Naive thymus-derived CD8-positive, alpha-beta T cell (primary cell): ENCODE measurements around the gene MICU1. TPM values are rescaled to one million over a fixed set of nuclear protein-coding genes. Genes with fewer than 3 reads are reported as not detected.
A peak's percentile ranks its signal among the peaks of the same experiment; 100 is the strongest.
"Not testable (repeated sequence)": the region's sequence is repeated elsewhere in the genome, so short reads cannot be mapped to it uniquely, and the experiment has no call there.

ENCODE experiments used
- ATAC-seq, 2 donors: fragments of 150-1000 bp; cut with Tn5 transposase in 1 of 2; sonication (Bioruptor Pico), chemical (Tn5 transposase) in 1 of 2; 1 replicate in 1 of 2; 2 replicates in 1 of 2; pipeline ENCODE4 v1.10.0; 2021; ENCODE audit warnings: mild to moderate bottlenecking in 2 of 2, moderate library complexity in 2 of 2
- POLR2A ChIA-PET: fragments of 350-600 bp; sonication (Branson Sonifier 250); formaldehyde crosslinking; loops from one replicate; lab custom pipeline; 2021; ENCODE audit warnings: antibody characterized with exemption; lab: Charles Lee
- DNase-seq, 10 donors: peaks; one replicate each; pipeline versions ENCODE4 v3.0.0 to v3.0.0-alpha.2; 2020 to 2022
- H3K27ac Mint-ChIP-seq, 10 donors: one replicate each; pipeline ENCODE4 v1.8.0; 2020 to 2022; ENCODE audit warnings: mild to moderate bottlenecking in 10 of 10, mixed read lengths in 10 of 10, moderate library complexity in 4 of 10, inconsistent platforms in 1 of 10
- H3K27me3 Mint-ChIP-seq, 5 donors: one replicate each; pipeline ENCODE4 v1.8.0; 2021 to 2022; ENCODE audit warnings: mixed read lengths in 5 of 5
- H3K36me3 Mint-ChIP-seq, 3 donors: one replicate each; pipeline ENCODE4 v1.8.0; 2020 to 2022; ENCODE audit warnings: mixed read lengths in 3 of 3, mild to moderate bottlenecking in 2 of 3, inconsistent platforms in 1 of 3
- H3K4me1 Mint-ChIP-seq, 4 donors: one replicate each; pipeline ENCODE4 v1.8.0; 2021 to 2022; ENCODE audit warnings: mixed read lengths in 4 of 4
- H3K4me3 Mint-ChIP-seq, 10 donors: one replicate each; pipeline ENCODE4 v1.8.0; 2020 to 2022; ENCODE audit warnings: mild to moderate bottlenecking in 10 of 10, mixed read lengths in 10 of 10, moderate library complexity in 6 of 10, inconsistent platforms in 1 of 10
- H3K9me3 Mint-ChIP-seq, 9 donors: one replicate each; pipeline ENCODE4 v1.8.0; 2020 to 2022; ENCODE audit warnings: mixed read lengths in 9 of 9, mild to moderate bottlenecking in 3 of 9, inconsistent platforms in 1 of 9, moderate library complexity in 1 of 9
- polyA plus RNA-seq, 3 donors: library from polyadenylated mRNA; unstranded; fragments of 300-500 nt; fragmentation: Illumina TruSeq; gene quantifications; one replicate each; pipeline ENCODE4 v1.2.3, GENCODE V29; 2021
- total RNA-seq, 8 experiments: library from RNA in 2 of 8; stranded (reverse) in 2 of 8; gene quantifications; one replicate each; pipeline ENCODE4 v1.2.3 and lab custom pipeline; 2021 to 2026

The MICU1 gene
- total and polyA plus RNA-seq, 5 experiments from 2014 or later = 20.7 to 26.4 (median 24.1) TPM

- no peak for DNase-seq
- peak in 1 of 2 donors; percentile 17 for ATAC-seq
- peaks cover 29 to 47% (median 45%) of the 10 kb centered on the region in 4 donors for H3K4me1 Mint-ChIP-seq
- POLR2A ChIA-PET = interaction anchor here (0.6 to 3.1 kb wide), 12 partner anchors 9 to 1728 kb away, joined by 3 to 17 read pairs (median 6); partner anchors contain the start of genes ANAPC16 and DDIT4
- no peaks in the 10 kb centered on the region for H3K9me3 Mint-ChIP-seq
- H3K36me3 Mint-ChIP-seq = peaks cover 0 to 25% (median 9%) of the 10 kb centered on the region in 3 donors
- H3K27me3 Mint-ChIP-seq = peaks cover 0 to 3% (median 0%) of the 10 kb centered on the region in 5 donors
- H3K4me3 Mint-ChIP-seq = peak overlapping the region; percentile 96 to 99 (median 98)
- peak overlapping the region; percentile 87 to 99 (median 98) for H3K27ac Mint-ChIP-seq
These were observed 270.7 kb downstream of the MICU1 start for GRCh38 chr10:72355214-72355555.

DNA sequence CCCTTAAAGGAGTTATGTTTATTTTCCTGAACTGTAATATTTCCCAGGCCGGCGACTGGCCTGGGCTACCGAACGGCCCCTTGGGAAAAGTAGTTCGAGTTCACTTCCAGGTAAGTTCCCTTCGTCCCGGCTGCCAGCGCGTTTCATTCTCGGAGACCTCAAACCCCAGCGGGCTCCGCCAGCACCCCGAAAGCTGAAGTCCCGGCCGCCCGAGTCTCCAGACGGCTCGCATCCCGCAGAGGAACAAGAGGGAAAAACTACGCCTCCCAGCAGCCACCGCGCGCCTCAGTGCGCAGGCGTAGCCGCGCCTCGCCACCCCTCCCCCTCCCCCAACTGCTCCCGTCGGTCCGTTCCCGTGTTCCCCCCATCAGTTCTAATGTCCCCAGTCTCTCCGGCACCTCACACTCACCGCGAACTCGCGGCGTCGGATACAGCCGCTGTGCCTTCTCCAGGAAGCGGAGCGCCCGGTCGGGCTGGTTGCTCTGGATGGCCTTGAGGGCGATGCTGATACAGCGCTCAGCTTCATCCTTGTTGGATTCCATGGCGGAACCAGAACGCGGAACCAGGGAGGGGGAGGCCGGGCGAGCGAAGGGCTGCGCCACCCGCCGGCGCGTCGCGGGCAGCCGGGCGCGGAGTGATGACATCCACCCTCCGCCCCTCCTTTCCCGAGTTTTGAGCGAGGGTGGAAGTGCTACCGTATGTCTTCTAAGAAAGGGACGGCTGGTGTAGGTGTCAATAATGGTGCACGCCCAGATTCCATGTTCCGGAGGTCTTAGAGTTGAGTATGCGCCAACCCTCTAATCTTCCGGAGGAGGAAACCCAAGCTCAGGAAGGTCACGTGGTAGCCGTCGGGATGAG is 271.3 kb downstream of the MICU1 start, which contains the start of gene DNAJB12:
Gene DNAJB12, minus strand, starts transcription at position 564 of the 858 bp plus-strand sequence. Its CDS starts 22 bp downstream, at position 542.
- H3K27ac Mint-ChIP-seq = peak within 1 kb of the TSS; percentile 90 to 99 (median 98)
- peaks cover 0 to 3% (median 0%) of the 10 kb centered on the region in 5 donors for H3K27me3 Mint-ChIP-seq
- peak; percentile 80 to 98 (median 90) for DNase-seq
- peaks cover 32 to 52% (median 48%) of the 10 kb centered on the region in 4 donors for H3K4me1 Mint-ChIP-seq
- peaks cover 0 to 29% (median 13%) of the 10 kb centered on the region in 3 donors for H3K36me3 Mint-ChIP-seq
- ATAC-seq = peak; percentile 84 to 86
- POLR2A ChIA-PET = interaction anchor here (0.6 to 3.1 kb wide), 14 partner anchors 8 to 997 kb away, joined by 3 to 17 read pairs (median 4); partner anchors contain the start of genes ANAPC16, DDIT4 and PSAP
- H3K4me3 Mint-ChIP-seq = peak within 1 kb of the TSS; percentile 96 to 99 (median 98)
- H3K9me3 Mint-ChIP-seq = no peaks in the 10 kb centered on the region

DNA sequence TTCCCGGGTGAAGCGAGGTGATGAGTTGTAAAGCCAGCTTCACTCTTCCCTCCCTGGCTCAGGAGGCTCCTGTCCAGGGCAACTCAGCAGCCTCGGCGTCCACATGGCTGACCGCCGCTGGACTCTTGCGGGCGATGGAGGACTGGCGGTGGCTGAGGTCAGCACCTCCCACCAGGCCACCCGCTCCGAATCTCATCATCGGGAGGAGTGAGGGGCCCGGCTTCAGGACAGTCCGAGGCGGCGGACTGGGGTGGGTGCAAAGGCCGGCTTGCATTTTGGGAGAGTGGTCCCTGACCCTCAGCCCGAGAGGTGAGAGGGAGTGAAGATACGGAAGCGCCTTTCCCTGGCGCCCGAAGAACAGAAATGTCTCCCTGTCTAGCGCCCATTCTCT is 271.9 kb downstream of the MICU1 start:
- Mint-ChIP-seq H3K9me3 (no peaks in the 10 kb centered on the region), H3K4me3 (peak overlapping the region; percentile 96 to 99 (median 98)), H3K27ac (peak overlapping the region; percentile 90 to 99 (median 98)), H3K36me3 (peaks cover 0 to 35% (median 14%) of the 10 kb centered on the region in 3 donors), H3K4me1 (peaks cover 38 to 57% (median 53%) of the 10 kb centered on the region in 4 donors), H3K27me3 (peaks cover 0 to 3% (median 0%) of the 10 kb centered on the region in 5 donors)
- POLR2A ChIA-PET = interaction anchor here (1.2 to 3.1 kb wide), 6 partner anchors 8 to 503 kb away, joined by 3 to 17 read pairs (median 5); partner anchors contain the start of gene PSAP
- ATAC-seq (no peak), DNase-seq (no peak)

- Mint-ChIP-seq H3K27ac (peak overlapping the region; percentile 60 to 99 (median 96)), H3K36me3 (peaks cover 0 to 40% (median 19%) of the 10 kb centered on the region in 3 donors), H3K4me3 (peak overlapping the region; percentile 96 to 99 (median 98)), H3K4me1 (peaks cover 40 to 61% (median 54%) of the 10 kb centered on the region in 4 donors), H3K9me3 (no peaks in the 10 kb centered on the region), H3K27me3 (peaks cover 0 to 3% (median 0%) of the 10 kb centered on the region in 5 donors)
- POLR2A ChIA-PET = interaction anchor here (1.2 to 3.1 kb wide), 3 partner anchors 9 to 502 kb away, joined by 3 to 17 read pairs (median 4); partner anchors contain the start of gene PSAP
- no peak for ATAC-seq
- no peak for DNase-seq
These were observed 272.6 kb downstream of the MICU1 start for GRCh38 chr10:72353028-72353964.

DNA sequence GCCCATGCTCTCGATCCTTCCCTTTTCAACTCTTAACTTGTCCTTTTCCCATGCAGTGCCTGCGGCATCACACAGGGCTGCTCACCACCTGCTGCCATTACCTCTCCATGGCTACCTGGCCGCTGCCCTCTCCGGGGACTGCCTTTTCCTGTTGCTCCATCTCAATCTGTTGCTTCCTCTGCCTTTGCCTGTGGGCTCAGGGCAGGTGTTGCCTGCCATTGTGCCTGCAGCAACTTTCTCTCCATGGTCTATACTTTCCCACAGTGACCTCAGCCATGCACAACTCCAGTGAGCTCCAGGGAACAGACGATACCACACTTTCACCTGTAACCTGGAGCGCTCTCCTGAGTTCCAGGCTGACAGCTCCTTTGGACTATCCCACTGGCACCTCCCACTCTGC is 274.4 kb downstream of the MICU1 start:
- ATAC-seq (no peak), DNase-seq (no peak)
- Mint-ChIP-seq H3K4me1 (peaks cover 40 to 63% (median 55%) of the 10 kb centered on the region in 4 donors), H3K27ac (peak overlapping the region in 3 of 10 donors; percentile 38 to 89 (median 57)), H3K9me3 (no peaks in the 10 kb centered on the region), H3K4me3 (peak overlapping the region in 4 of 10 donors; percentile 21 to 52 (median 32)), H3K27me3 (peaks cover 0 to 3% (median 0%) of the 10 kb centered on the region in 5 donors), H3K36me3 (peaks cover 0 to 40% (median 19%) of the 10 kb centered on the region in 3 donors)
- POLR2A ChIA-PET = interaction anchor here (0.6 to 1.2 kb wide), 2 partner anchors 10 to 82 kb away, joined by 3 to 5 read pairs; no protein-coding TSS in a partner anchor

DNA sequence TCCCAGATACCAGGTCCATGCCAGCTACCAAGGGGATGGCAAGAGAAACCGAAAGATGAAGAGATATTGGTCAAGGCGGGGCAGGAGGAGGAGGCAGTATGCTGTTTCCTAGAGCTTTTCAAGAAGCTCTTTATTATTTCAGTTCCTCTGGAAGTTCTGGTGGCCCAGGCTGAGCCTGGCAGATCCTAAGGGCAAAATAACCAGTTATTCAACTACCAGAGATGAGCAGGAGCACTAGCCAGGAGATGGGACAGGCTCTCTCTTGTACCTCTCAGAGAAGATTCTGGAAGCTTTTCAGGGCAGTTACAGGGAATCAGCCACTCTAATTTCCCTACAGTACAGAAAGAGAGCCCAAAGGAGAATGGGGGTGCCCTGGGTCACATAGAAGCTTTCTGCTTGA is 276.4 kb downstream of the MICU1 start:
- DNase-seq (no peak), ATAC-seq (no peak)
- Mint-ChIP-seq H3K36me3 (peaks cover 0 to 38% (median 19%) of the 10 kb centered on the region in 3 donors), H3K4me1 (peaks cover 30 to 64% (median 53%) of the 10 kb centered on the region in 4 donors), H3K9me3 (no peaks in the 10 kb centered on the region), H3K4me3 (peak overlapping the region in 1 of 10 donors; percentile 48), H3K27ac (no peak overlapping the region), H3K27me3 (peaks cover 0 to under 1% (median 0%) of the 10 kb centered on the region in 5 donors)
- POLR2A ChIA-PET = interaction anchor here (1.0 to 1.1 kb wide), 2 partner anchors 17 to 95 kb away, joined by 3 to 4 read pairs; no protein-coding TSS in a partner anchor

DNA sequence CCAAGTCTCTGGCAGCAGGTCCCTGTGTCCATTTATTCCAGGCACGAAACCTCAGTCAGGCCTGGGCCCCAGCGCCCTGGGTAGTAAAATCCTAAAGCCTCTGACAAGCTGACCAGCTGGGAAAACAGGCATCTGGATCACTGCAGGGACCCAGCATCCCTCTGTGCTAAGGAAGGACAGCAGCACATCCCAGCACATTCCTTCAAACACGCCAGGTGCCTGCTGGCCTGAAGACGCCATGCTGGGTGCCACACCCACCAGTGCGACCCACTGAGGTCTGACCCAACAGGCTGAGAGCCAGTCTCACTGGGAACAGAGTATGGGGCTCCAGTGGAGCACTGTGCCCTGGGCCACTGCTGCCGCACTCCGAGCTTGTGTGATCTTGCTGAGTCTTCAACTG is 277.6 kb downstream of the MICU1 start:
- Mint-ChIP-seq H3K27me3 (no peaks in the 10 kb centered on the region), H3K27ac (peak overlapping the region in 1 of 10 donors; percentile 6), H3K9me3 (no peaks in the 10 kb centered on the region), H3K4me3 (peak overlapping the region in 1 of 10 donors; percentile 20), H3K4me1 (peaks cover 29 to 60% (median 49%) of the 10 kb centered on the region in 4 donors), H3K36me3 (peaks cover 0 to 46% (median 19%) of the 10 kb centered on the region in 3 donors)
- DNase-seq (no peak), ATAC-seq (no peak)
- POLR2A ChIA-PET = interaction anchor here (1.1 kb wide), 1 partner anchor 16 kb away, joined by 4 read pairs; no protein-coding TSS in a partner anchor

DNA sequence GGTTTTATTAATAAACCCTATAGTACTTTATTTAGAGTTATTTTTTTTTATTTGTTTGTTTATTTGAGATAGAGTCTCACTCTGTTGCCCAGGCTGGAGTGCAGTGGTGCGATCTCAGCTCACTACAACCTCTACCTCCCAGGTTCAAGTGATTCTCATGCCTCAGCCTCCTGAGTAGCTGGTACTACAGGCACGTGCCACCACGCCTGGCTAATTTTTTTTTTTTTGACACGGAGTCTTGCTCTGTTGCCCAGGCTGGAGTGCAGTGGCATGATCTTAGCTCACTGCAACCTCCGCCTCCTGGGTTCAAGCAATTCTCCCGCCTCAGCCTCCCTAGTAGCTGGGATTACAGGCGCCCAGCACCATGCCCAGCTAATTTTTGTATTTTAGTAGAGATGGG is 279.8 kb downstream of the MICU1 start:
- POLR2A ChIA-PET = interaction anchor here (0.6 to 5.3 kb wide), 4 partner anchors 8 to 297 kb away, joined by 3 to 17 read pairs (median 4); partner anchors contain the start of gene DNAJB12
- H3K4me1 Mint-ChIP-seq = peaks cover 13 to 41% (median 29%) of the 10 kb centered on the region in 4 donors
- H3K27me3 Mint-ChIP-seq, H3K9me3 Mint-ChIP-seq, H3K27ac Mint-ChIP-seq, H3K4me3 Mint-ChIP-seq, ATAC-seq: not testable (repeated sequence)
- peak in 1 of 10 donors; percentile 44 for DNase-seq
- peaks cover 0 to 47% (median 13%) of the 10 kb centered on the region in 3 donors for H3K36me3 Mint-ChIP-seq

DNA sequence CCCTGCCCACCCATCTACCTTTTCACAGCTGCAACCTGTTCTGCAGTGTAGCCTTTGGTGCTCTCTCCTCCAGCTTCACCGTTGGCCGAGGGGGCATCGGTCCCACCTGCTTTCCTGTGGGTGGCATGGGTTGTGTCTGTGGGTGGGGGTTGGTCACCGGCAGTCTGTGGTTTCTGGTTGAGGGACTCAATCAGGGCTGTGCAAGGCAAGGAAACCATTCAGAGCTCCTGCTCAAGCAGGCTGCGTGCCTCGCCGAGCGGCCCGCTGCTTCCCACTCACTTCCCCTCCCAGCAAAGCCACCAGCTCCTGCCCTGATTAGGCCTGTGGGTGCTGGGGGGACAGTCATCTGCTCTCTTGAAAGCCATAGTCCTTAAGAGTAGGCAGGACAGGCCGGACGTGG is 280.9 kb downstream of the MICU1 start:
- Mint-ChIP-seq H3K27me3 (no peaks in the 10 kb centered on the region), H3K9me3 (no peaks in the 10 kb centered on the region), H3K4me3 (no peak overlapping the region), H3K36me3 (peaks cover 0 to 49% (median 14%) of the 10 kb centered on the region in 3 donors), H3K4me1 (peaks cover 13 to 40% (median 31%) of the 10 kb centered on the region in 4 donors), H3K27ac (peak overlapping the region in 6 of 10 donors; percentile 25 to 75 (median 58))
- POLR2A ChIA-PET = interaction anchor here (0.5 to 5.3 kb wide), 2 partner anchors 9 to 751 kb away, joined by 4 to 17 read pairs; partner anchors contain the start of gene DNAJB12
- DNase-seq (peak in 1 of 10 donors; percentile 50), ATAC-seq (peak in 1 of 2 donors; percentile 32)

DNA sequence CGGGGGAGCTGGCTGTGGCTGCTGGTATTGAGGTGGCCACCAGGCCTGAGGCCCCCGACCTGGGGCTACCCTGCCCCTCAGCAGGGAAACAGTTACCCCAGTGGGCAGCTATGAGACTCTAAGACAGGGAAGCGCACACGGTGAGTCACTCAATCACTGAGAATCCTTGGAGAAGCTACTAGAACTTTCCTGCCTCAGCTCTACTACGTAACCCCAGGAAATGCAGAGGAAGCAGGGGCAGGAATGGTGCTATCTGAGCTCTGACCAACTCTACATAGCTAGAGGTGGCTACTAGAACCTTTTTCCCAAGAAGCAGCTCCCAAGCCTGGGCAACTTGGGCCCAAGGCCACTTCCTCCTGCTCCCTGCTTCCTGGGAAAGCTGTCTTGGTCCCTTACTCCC is 283.0 kb downstream of the MICU1 start:
- Mint-ChIP-seq H3K36me3 (peaks cover 0 to 43% (median 6%) of the 10 kb centered on the region in 3 donors), H3K4me3 (no peak overlapping the region), H3K27ac (peak overlapping the region in 5 of 10 donors; percentile 11 to 63 (median 34)), H3K27me3 (no peaks in the 10 kb centered on the region), H3K4me1 (peaks cover 2 to 28% (median 21%) of the 10 kb centered on the region in 4 donors), H3K9me3 (no peaks in the 10 kb centered on the region)
- POLR2A ChIA-PET = interaction anchor here (1.0 to 5.3 kb wide), 5 partner anchors 11 to 280 kb away, joined by 3 to 17 read pairs (median 4); partner anchors contain the start of genes DDIT4 and DNAJB12
- ATAC-seq (no peak), DNase-seq (no peak)
